ENCODE measurements around the gene ADGRA3.
"Not testable (repeated sequence)": the region's sequence is repeated elsewhere in the genome, so short reads cannot be mapped to it uniquely, and the experiment has no call there.

The ADGRA3 gene

GRCh38 chr4:22430626-22431025, 85.2 kb downstream of the ADGRA3 start:
- no peak for DNase-seq

DNA sequence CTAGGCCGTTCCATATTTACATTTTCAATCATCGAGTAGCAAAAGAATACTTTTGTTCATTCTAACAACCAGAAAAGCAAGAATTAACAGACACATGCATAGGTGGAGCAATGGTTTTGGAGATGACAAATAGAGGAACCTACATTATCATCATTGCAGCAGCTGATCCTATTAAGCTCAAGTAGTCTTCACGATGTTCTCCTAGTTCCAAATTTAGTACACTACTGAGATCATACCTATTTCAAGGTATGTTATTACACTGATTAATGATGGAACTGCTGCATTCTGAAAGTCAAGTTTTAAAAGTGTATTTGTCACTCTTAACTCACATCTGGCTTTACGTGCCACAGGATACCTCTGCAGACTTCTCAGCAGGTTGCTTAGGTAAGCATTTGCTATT, 87.4 kb downstream of the ADGRA3 start:
- no peak for DNase-seq

DNA sequence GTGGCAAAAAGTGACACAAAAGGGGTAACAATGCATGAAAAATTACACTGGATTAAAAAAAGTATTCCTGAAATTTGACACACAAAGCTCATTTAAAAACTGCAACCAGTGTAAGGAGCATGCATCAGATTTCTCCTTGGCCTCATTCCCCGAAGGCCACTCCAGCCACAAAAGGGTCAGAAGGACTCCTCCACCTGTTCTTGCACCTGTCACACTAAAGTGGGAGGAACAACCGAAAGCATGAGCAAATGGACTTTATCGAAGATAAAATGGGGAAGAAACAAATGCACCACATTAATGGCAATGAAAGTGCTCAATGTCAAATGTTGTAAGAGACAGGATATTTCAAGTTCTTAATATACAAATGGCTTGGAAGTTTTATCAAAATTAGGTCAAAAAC, 88.2 kb downstream of the ADGRA3 start:
- DNase-seq = peak; percentile 48

- no peak for DNase-seq
Measured at GRCh38 chr4:22420291-22420690, 95.6 kb downstream of the ADGRA3 start.

DNA sequence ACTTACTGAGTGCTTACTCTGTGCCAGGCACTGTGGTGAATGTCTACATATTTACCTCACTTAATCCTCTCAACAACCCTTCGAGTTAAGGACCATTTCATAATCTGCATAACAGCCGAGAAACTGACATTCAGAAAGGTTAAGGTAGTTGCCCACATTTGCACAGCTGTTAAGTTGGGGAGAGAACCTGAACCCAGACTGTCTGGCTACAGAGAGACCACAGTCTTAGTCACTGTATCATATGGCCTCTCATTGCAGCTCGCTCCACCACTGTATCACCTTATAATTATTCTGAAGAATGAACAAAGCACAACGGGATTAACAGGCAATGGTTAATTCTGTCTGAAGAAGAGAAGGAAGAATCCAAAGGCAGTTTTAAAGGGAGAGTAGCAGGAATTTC, 98.5 kb downstream of the ADGRA3 start:
- DNase-seq = no peak

- no peak for DNase-seq
Measured at GRCh38 chr4:22416403-22416802, 99.5 kb downstream of the ADGRA3 start.

DNA sequence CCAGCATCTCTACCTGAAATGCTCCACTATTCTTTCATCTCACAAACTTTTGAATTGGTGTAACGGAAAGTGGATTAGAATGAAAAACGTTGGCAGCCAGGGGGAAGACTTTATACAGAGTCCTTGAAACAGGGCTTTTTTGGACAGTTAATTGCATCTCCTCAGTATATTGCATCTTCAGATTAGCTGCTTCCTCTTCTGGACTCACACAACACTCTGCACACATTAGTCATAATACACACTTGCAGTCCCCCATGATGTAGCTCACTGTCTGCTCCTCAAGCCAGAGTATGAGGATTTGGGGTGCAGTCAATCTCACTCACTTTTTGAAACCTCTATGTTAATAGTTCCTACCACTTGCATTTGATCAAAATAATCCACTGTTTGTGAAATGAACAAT, 101.0 kb downstream of the ADGRA3 start:
- DNase-seq = no peak

DNA sequence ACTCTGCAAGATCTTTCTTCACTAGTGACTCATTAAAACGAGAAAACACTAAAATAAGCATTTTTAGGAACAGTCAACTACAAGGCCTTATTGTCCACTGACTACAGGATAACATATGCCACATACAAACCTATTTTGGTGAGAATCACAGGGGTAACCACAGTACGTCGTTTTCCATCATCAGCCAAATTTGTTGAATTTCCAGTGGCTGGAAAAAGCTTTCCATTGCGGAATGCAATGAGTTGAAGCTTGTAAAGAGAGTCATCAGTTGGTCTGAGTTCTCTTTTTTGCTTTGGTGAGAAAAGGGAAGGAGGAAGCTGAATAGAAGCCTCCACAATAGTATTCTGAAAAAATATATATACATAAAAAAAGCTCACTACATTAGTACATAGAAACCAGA, 102.4 kb downstream of the ADGRA3 start:
- no peak for DNase-seq

GRCh38 chr4:22412013-22412412, 103.9 kb downstream of the ADGRA3 start:
- no peak for DNase-seq

- DNase-seq = no peak
Measured at GRCh38 chr4:22410645-22411247, 105.1 kb downstream of the ADGRA3 start.

DNA sequence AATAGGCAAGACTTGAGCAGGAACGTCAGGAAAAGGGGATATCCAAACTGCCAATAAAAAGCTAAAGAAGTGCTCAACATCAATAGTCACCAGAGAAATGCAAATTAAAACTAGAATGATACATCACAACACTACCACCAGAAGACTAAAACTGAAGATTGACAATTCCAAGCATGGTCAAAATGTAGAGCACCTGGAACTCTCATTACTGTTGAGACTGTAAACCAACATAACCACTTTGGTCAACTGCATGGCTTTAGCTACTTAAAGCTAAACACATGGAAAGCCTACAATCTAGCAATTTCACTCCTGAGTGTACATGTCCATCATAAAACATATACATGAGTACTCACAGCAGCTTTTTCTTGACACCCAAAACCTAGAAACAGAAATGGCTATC, 107.4 kb downstream of the ADGRA3 start:
- DNase-seq = no peak

DNA sequence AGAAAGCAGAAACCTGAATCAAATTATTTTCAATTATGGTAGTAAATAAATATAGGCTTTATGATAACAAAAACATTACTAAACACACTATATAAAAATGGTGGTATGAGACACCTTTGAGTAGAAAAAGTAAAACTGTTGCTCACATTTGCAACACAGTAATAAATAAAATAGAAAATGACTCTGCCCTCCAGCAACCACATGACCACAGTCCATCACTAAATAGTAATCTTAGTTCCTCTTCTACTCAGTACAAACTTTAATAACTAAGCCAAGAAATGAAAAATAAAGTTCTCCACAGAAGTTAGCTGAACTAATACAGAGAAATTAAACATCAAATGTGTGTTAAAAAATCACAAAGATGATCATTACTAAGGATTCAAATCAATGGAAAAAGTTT, 108.5 kb downstream of the ADGRA3 start:
- DNase-seq = no peak

DNA sequence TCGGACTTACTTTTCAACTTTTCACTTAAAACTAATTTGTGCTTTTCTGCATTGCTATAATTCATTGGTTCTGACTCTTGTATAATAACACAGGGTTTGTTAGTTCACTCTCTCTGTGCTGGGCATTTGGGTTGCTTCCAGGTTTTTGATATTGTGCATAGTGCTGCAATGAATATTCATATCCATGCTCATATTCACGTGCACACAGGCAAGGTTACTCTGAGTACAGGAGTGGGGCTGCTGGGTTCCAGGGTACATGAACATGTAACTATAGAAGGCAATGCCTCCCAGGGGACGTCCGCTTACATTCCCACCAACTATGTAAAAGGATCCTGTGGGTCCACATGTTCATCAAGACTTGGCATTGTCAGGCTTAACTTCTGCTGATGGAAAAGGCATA, 117.2 kb downstream of the ADGRA3 start:
- DNase-seq = no peak

- no peak for DNase-seq
Measured at GRCh38 chr4:22391551-22391950, 124.3 kb downstream of the ADGRA3 start.

GRCh38 chr4:22389240-22389870, 126.5 kb downstream of the ADGRA3 start:
- DNase-seq = no peak

- DNase-seq = no peak
Measured at GRCh38 chr4:22385611-22386011, 130.3 kb downstream of the ADGRA3 start.

GRCh38 chr4:22384154-22384553, 131.7 kb downstream of the ADGRA3 start:
- no peak for DNase-seq

DNA sequence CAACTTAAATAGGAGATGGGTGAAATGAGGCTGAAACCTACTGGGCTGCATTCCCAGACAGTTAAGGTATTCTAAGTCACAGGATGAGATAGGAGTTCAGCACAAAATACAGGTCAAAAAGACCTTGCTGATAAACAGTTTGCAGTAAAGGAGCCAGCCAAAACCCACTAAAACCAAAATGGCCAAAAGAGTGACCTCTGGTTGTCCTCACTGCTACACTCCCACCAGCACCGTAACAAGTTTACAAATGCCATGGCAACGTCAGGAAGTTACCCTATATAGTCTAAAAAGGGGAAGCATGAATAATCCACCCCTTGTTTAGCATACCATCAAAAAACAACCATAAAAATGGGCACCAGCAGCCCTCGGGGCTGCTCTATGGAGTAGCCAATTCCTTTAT, 133.7 kb downstream of the ADGRA3 start:
- DNase-seq = not testable (repeated sequence)

GRCh38 chr4:22372986-22373385, 142.9 kb downstream of the ADGRA3 start:
- DNase-seq = no peak

- no peak for DNase-seq
Measured at GRCh38 chr4:22369901-22370562, 145.8 kb downstream of the ADGRA3 start.

DNA sequence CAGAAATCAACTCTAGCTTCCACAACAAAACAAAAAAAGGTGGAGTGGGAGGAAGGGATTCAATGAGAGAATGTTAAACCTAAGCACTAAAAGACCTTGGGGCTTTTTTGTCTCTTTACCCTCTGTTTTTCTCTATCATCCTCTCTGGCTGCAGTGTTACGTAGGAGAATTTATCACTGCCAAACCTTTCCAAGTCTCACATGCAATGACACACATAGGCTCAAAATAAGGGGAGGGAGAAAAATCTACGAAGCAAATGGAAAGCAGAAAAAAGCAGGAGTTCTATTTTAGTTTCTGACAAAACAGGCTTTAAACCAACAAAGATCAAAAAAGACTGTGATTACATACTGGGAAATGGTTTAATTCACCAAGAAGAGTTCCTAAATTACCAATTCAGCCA, 152.1 kb downstream of the ADGRA3 start:
- DNase-seq = no peak

DNA sequence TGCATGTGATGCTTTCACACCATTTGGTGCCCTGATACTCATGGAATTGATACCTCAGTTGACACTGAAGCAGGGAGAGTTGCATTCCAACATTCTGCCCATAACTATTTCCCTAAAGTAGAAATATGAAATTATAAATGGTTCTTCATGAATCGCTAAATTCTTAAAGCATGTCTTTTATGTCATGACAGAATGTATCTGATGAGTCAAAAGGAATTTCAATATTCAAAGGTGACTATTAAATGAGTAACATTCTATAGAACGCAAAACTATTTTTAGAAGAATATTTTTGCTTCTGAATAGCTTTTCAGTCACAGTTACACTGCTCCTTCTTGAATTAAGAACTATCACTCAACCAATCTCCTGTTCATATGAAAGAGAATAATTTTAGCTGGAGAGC, 152.8 kb downstream of the ADGRA3 start:
- no peak for DNase-seq

- DNase-seq = no peak
Measured at GRCh38 chr4:22356987-22357596, 158.8 kb downstream of the ADGRA3 start.

- no peak for DNase-seq
Measured at GRCh38 chr4:22348410-22348809, 167.5 kb downstream of the ADGRA3 start.

Measured in NCI-H187 treated with DMSO at 0.1 percent for 48 hours (cell line).